Measurements from ENCODE around the gene HSD17B12. TPM values are rescaled to one million over a fixed set of nuclear protein-coding genes. Genes with fewer than 3 reads are reported as not detected.

Gene HSD17B12
- total RNA-seq, 1 experiment from 2014 or later = 48.6 TPM

DNA sequence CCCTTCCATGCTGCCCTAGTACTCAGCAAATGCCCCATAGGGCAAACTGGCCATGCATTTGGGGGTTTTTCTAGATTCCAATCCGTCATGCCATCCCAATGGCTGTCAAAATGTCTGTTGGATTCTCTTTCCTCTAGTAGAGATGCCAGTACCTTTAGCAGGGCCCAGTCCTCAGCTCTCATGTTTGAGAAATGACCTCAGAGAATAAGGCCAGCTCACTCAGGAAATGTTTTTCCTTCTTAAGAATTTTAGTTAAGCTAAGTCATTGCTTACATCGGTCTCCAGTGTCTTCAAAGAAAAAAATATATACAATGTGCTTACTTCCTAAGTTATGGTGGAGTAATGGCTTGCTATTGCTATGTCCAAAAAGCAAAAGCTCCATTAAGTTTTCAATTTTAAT lies 186.0 kb downstream of the HSD17B12 start:
- DNase-seq (ENCODE audit: low read depth) = no peak

DNA sequence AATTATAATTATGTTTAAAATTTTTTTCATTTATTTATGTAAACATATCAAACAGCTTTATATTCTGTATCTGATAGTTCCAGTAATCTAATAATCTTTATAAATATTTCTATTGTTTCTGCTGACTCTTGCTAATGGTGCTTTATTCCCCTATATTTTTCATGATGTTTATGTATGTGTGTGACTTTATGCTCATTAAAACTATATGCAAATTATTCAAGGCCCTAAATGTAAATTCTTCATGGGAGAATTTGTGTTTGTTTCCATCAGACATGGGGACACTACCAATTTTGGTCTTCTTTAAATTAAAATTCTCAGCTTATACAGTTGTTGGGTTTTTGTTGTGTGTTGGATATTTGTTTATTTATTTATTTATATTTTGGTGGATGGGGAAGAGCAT lies 186.4 kb downstream of the HSD17B12 start:
- no peak for DNase-seq (ENCODE audit: low read depth)

DNA sequence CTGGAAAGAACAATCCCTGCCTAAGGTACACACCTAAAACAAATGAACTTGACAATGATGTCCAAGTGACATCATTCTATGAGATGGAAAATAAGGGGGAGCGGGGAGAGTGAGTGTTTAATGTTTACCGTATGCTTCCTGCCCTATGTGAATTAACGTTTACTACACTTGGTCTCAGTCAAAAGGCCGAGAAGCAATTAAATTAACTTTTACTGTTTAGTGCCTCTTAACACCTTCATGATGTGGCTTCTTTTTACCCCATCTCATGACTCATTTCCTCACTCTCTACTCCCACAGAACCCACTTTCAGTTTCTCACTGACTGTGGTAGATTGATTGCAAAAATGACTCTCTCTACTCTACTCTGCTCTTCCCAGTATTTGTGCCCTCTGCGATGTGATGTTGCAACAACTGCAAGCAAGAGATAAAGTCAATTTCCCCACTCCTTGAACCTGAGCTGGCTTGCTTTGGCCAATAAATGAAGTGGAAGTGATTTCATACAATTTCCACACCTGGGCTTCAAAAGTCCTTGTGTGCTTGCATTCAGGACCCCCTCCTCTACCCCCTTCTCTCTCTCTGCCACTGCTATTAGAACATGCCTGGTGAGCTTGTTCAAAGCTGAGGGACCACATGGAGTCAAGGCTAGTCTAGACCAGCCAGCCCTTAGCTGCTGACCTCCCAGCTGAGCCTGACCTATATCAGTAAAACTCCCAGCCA lies 188.5 kb downstream of the HSD17B12 start:
- DNase-seq (ENCODE audit: low read depth) = peak; percentile 78

DNA sequence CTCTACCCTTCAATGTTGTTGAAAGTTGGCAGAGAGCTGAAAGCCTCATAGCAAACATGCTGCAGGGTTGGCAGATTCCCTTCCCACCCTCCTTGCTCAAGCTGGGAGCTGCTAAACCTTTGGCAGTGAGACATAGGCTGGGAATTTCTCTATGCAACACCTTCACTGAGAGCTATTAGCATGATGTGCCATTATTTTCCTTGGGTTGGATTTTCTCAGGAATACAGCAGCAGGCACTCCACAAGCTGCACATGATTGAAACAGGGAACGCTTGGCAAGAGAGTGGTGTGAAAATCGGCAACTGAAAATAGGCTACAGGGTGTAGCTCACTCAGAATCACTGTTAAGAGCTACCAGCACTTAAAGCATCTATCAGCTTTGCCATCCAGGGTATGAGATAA lies 190.5 kb downstream of the HSD17B12 start:
- DNase-seq (ENCODE audit: low read depth) = no peak

DNA sequence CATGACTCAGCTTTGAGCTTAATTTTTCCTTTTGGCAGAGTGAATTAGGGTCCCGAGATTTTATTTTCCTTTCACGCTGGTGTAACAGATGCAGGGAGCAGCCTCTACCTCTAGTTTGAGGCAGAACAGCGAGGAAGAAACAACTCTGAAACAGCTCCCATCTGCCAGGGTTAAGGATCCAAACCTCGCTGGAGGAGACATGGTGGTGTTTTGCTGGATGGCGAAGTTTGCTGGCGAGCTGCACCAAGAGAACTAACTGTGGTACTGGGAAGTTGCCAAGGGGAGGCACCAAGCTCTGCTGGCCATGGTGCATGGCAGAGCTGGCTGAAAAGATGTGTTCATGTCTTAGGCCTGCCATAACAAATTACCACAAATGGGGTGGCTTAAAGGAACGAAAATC lies 192.5 kb downstream of the HSD17B12 start:
- DNase-seq (ENCODE audit: low read depth) = no peak

DNA sequence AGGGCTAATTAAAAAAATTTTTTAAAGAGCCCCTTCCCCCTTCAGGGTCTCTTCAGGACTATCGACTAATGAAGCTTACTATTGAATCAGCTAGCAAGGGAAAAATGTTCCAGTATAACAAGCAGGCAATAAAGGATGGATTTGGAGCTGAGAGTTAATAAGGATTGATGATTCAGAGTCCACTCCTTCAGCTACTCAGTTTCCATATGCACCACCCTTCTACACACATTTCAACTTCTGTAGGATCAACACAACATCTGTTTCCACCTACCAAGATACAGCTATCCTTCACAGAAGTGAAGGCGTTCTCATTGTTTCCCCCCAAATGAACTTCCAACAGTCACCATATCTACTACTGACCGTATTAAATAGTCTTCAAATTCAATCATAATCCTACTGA lies 193.5 kb downstream of the HSD17B12 start:
- no peak for DNase-seq (ENCODE audit: low read depth)

DNA sequence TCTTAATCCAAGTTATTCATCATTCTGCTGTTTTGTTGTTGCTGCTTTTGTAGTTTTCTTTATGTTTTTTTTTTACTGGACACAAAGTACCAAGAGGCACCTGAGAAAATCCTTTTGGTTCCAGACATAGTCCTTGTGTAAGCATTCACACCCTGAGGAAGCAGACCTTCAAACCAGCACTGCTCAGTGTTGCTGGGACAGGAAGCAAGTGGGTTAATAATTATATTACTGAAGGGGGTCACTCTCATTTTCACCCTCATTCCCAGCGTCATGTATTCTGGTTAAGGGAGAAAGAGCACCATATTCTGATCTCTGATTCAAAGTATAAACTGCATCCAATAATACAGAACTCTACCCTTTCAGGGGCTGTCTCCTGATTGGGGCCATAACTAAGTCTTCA lies 194.2 kb downstream of the HSD17B12 start:
- DNase-seq (ENCODE audit: low read depth) = no peak

DNA sequence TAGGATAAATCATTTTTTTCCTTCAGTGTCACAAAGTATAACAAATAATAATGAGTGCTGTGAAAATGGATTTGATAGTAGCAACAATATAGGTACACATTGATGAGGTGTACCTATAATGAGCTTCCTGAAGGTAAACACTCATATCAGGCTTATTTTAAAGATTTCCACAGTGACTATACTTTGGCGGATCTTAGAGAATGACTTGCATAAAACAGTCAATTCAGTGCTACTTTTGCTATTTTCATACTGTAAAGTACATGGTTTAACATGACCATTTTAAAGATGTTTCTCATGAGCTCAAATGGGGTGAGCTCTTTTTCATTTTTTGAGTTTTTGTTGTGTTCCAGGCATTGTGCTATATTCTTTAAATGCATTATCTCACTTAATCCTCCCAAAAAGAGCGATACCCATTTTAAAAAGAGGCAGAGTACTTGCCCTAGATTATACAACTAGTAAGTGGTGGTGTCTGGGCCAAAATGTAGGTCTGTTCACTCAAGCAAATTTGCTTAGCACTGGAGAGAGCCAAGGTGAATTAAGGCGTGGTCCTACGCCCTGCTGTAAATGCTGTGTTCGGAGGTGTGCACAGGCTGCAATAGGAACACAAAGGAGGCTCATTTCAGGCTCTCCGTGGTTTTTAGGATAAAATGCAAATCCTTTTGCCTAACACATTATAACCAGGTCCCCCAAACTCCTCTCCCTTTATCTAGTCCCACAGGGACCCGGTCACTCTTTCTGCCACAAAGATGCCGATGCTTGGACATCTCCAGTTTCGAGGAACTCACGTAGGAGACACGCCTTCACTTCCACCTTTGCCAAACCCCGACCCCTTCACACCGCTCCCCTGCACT lies 199.5 kb downstream of the HSD17B12 start:
- DNase-seq (ENCODE audit: low read depth) = no peak

DNA sequence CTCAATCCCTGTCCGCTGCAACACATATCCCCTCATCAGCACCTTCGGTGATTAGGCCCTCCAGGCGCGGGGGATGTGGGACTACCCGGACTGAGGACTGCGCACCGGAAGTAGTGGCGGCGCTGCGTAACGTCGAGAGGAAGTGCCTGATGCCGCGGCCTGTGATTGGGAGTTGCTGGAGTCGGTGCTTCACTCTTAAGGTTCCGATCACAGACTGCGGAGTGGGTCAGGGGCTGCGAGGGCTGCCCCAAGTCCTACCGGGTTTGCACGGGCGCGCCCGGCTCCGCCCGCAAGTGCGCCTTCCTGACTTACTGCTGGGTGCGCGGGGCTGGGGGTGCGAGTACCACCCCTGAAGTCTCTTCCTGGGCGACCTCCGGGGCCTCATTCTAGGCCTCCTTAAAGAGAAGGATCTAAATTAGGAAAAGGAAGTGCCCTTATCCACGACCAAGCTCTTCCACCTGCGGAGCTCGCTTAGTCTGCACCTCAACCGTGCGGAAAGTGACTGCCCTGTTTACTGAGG lies 200.2 kb downstream of the HSD17B12 start, which contains the start of gene ALKBH3:
Gene ALKBH3, plus strand, starts transcription at position 192 of the 520 bp plus-strand sequence. CDS start 1,822 bp downstream, outside the sequence.
- DNase-seq (ENCODE audit: low read depth) = peak; percentile 90

DNA sequence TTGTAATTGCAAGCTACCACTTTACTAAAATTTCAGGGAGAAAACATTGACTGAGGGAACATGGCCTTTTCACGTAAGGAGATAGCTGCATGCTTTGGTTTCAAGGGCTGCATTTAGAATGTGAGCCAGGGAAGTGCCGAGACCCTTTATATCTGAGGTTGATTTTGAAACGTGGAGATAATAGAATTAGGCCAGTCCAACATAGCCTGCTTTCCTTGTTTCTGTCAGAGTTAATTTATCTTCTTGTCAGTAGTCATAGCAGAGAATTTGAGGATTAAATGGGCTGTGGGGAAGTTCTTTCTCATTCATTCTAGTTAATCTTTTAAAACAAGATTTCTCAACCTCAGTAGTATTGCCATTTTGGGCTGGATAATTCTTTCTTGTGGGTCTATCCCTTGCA lies 212.3 kb downstream of the HSD17B12 start:
- no peak for DNase-seq (ENCODE audit: low read depth)

DNA sequence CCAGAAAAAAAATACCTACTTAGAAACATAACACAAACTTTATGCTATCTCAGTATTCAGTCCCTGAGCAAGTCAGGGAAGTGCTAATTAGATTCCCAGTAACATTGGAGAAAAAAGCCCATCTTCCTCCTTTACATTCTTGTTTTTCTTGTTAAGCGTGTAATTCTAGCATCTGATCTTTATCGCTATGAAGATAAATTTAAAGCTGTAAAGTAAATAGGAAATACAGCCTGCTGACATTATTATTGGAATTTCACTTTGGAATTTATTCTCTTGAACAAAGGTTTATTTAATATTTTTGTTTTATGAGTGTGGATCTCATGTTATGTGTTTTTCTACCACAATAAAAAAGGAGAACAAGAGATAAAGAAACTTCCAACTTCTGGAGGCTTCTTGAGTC lies 214.0 kb downstream of the HSD17B12 start:
- DNase-seq (ENCODE audit: low read depth) = no peak

DNA sequence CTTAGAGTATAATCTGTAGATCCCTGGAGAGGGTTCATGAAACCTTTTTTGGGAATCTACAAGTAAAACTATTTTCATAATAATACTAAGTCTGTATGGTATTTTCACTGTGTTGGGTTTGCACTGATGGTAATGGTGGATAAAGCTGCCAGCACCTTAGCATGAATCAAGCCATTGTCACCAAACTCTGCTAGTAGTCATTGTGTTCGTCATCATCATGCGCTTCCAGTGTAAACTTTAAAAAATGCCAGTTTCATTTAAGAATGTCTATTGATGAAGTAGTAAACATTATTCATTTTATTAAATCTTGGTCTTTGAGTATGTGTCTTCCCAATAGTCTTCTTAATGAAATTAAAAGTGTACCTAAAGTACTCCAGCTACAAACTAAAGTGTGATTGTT lies 215.1 kb downstream of the HSD17B12 start:
- DNase-seq (ENCODE audit: low read depth) = no peak

DNA sequence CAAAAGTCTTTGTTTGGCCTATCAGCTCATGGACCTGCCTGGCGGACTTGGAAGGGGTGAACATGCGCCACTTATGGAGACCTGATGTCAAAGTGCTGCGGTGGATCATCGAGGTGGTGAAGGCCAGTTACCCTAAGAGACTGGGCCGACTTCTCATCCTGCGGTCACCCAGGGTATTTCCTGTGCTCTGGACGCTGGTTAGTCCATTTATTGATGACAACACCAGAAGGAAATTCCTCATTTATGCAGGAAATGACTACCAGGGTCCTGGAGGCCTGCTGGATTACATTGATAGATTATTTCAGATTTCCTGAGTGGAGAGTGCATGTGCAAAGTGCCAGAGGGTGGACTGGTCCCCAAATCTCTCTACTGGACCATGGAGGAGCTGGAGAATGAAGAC lies 218.0 kb downstream of the HSD17B12 start:
- DNase-seq (ENCODE audit: low read depth) = no peak

DNA sequence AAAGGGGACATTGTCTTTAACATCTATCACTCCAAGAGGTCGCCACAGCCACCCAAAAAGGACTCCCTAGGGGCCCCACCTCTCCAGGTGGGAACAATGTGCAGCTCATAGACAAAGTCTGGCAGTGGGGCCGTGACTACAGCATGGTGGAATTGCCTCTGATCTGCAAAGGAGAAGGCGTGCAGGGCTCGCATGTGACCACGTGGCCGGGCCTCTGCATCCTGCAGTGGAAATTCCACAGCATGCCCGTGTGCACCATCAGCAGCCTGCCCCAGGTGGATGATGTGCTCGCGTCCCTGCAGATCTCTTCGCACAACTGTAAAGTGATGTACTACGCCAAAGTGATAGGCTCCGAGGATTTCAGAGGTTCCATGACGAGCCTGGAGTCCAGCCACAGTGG lies 218.6 kb downstream of the HSD17B12 start:
- no peak for DNase-seq (ENCODE audit: low read depth)

DNA sequence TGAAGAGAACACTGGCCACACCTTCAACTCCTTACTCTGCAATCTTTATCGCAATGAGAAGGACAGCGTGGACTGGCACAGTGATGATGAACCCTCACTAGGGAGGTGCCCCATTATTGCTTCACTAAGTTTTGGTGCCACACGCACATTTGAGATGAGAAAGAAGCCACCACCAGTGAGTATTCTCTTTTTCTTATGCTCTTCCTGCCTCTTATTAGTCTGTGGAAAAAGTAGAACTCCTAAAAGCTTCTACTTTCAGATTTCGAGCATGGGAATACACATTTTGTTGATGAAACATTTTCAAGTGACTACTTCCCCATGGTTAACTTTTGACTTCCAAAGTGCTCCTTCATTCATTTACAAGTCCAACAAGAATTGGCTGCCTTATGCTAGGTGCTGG lies 221.0 kb downstream of the HSD17B12 start:
- DNase-seq (ENCODE audit: low read depth) = no peak

DNA sequence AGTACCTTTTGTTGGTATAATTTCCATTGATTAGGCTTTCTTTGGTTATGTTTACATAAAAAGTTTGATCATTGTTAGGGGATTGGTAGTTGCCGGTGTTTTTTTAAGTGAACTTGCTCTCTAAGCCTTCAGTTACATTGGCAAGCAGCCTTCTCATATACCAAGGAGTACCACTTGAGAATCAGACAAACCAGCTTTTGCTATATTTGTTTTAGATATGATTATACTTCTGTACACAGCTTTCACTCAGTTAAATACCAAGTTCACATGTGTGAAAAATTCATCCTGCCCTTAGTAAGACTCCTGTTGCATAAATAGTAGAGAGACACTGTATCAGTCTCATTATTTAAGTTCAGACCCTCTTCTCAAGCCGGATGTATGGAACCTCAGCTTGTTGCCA lies 222.5 kb downstream of the HSD17B12 start:
- DNase-seq (ENCODE audit: low read depth) = no peak

DNA sequence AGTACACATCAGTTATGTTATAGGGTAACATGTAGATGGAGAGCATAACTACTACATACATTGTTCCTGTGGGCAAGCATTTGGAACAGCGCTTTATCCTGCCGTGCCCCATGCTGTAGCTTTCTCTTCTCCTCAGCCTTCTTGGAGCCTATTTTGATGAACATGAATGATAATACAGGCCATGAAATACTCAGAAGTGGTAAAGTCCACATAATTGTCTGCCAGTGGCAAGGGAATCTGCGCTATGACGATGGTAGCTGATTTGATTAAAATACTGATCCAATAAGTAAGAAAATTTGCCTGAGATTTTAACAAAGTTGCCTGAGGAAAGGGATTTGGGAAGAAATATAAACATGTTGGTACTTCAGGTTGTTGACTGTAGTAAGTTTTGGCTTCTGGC lies 223.4 kb downstream of the HSD17B12 start:
- DNase-seq (ENCODE audit: low read depth) = no peak

DNA sequence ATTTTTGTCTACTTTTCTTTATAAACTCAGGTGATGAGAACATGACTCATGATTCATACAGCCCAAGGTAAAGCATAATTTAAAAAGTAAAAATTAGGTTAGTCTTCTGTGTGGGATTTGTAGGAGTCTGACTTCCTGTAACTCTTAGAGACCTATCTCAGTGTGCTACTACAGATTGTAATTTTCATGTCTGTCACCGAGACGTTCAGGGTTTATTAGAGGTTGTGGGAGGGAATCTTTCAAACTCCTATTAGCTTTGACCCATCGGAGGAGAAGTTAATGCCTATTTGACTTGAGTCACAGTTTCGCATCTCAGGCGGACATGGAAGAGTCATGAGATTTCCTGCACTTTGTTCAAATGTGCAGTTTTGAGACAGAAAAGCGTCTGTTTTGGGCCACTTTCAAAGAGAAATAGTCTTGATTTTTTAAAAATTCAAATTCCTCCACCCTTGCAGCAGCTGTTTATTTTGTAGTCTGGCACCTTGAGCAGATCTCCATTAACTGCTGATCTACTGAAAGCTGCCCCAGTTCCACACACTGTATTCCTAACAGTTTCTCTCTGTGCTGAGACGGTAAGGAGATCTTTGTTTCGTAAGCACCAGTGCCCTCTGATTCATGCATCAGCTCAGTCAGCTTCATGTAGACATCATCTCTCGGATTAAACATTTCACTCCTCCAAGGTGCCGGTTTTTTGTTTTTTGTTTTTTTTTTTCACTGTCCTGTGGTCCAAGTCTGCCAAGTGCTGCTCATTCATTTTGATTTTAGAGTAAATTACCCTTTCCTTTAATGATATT lies 224.4 kb downstream of the HSD17B12 start:
- peak; percentile 24 for DNase-seq (ENCODE audit: low read depth)

DNA sequence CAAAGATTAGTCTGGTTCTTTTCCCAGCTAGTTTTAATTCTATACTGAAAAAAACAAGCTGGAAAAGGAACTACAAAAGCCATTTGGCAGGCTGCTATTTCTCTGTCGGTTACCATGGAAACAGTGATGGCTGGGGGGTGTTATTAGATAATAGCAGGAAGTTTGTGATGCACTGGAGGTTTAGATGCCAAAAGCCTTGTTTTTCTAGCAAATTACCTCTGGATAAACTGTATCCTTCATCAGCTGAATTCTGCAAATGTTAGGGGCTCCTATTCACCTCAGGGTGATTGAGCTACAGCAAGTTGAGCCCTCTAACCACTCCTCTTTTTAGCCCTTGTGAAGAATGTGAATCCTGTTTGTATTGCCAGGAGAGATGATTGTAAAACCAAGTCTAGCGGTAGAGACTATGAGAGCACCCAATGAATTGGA lies 225.3 kb downstream of the HSD17B12 start:
- DNase-seq (ENCODE audit: low read depth) = no peak
